Kidney epithelial cell (primary cell): ENCODE results near the gene IFNL2. TPM values are rescaled to one million over a fixed set of nuclear protein-coding genes. Genes with fewer than 3 reads are reported as not detected.
"Not testable (repeated sequence)": the region's sequence is repeated elsewhere in the genome, so short reads cannot be mapped to it uniquely, and the experiment has no call there.

Source experiments
- DNase-seq: peaks from one replicate; pipeline ENCODE4 v3.0.0-alpha.2; 2010; ENCODE audit warnings: low read depth
- H3K27me3 ChIP-seq: 2 replicates; pipeline ENCODE4 v1.6.0; 2011; ENCODE audit warnings: low read length; ENCODE audit not compliant: control insufficient read depth, insufficient read depth
- H3K36me3 ChIP-seq: 2 replicates; pipeline ENCODE4 v1.5.1; 2011; ENCODE audit warnings: low read length; ENCODE audit not compliant: control insufficient read depth, insufficient read depth
- H3K4me3 ChIP-seq: 2 replicates; pipeline ENCODE4 v1.5.1; 2011; ENCODE audit warnings: low read depth, mild to moderate bottlenecking, control low read depth, low read length
- CTCF ChIP-seq: IDR thresholded peaks from 2 replicates; pipeline ENCODE4 v1.5.1; 2011; ENCODE audit warnings: mild to moderate bottlenecking, moderate library complexity, low read length, control low read depth, inconsistent platforms; ENCODE audit not compliant: insufficient read depth, poor library complexity, severe bottlenecking
- total RNA-seq: library from RNA; depleted of rRNA; stranded (reverse); fragments of >200 nt; gene quantifications from 2 replicates; pipeline ENCODE4 v1.2.3, GENCODE V29; 2015

Gene IFNL2
- total RNA-seq, 1 donor from 2014 or later, result not detected

GRCh38 chr19:39237200-39238184 lies 30.7 kb upstream of the IFNL2 start:
- no peaks in the 10 kb centered on the region for H3K27me3 ChIP-seq
- no peak overlapping the region for H3K4me3 ChIP-seq
- DNase-seq, result no peak
- H3K36me3 ChIP-seq, result no peaks in the 10 kb centered on the region
- TF ChIP-seq CTCF, result no peak

GRCh38 chr19:39238209-39238608 lies 30.0 kb upstream of the IFNL2 start:
- no peak for DNase-seq
- no peak overlapping the region for H3K4me3 ChIP-seq
- H3K27me3 ChIP-seq, result no peaks in the 10 kb centered on the region
- no peaks in the 10 kb centered on the region for H3K36me3 ChIP-seq
- no peak for TF ChIP-seq CTCF

GRCh38 chr19:39238944-39239343 lies 29.3 kb upstream of the IFNL2 start:
- H3K4me3 ChIP-seq, result no peak overlapping the region
- H3K36me3 ChIP-seq, result no peaks in the 10 kb centered on the region
- no peak for DNase-seq
- H3K27me3 ChIP-seq, result no peaks in the 10 kb centered on the region
- TF ChIP-seq CTCF, result no peak

GRCh38 chr19:39240421-39240820 lies 27.8 kb upstream of the IFNL2 start:
- H3K36me3 ChIP-seq, result no peaks in the 10 kb centered on the region
- no peaks in the 10 kb centered on the region for H3K27me3 ChIP-seq
- DNase-seq, result no peak
- H3K4me3 ChIP-seq, result no peak overlapping the region
- TF ChIP-seq CTCF, result no peak

- H3K4me3 ChIP-seq, H3K36me3 ChIP-seq, DNase-seq: not testable (repeated sequence)
- peaks cover 20% of the 10 kb centered on the region for H3K27me3 ChIP-seq
Measured at GRCh38 chr19:39243741-39244140, 24.5 kb upstream of the IFNL2 start.

- peaks cover 29% of the 10 kb centered on the region for H3K27me3 ChIP-seq
- not testable (repeated sequence) for H3K4me3 ChIP-seq, DNase-seq, H3K36me3 ChIP-seq
Measured at GRCh38 chr19:39244410-39245100, 23.6 kb upstream of the IFNL2 start, which contains the start of gene IFNL3. Gene IFNL3 (minus strand): TSS chr19:39245006. CDS start chr19:39244967, 39 bp downstream.

- not testable (repeated sequence) for DNase-seq, H3K36me3 ChIP-seq, H3K4me3 ChIP-seq
- peaks cover 31% of the 10 kb centered on the region for H3K27me3 ChIP-seq
Measured at GRCh38 chr19:39245166-39245565, 23.0 kb upstream of the IFNL2 start.
